ENCODE data around the gene ENDOV. TPM values are rescaled to one million over a fixed set of nuclear protein-coding genes. Genes with fewer than 3 reads are reported as not detected.

ENDOV gene
- total RNA-seq, 1 donor from 2014 or later: 22.8 TPM

GRCh38 chr17:80473701-80474100 is 58.7 kb downstream of the ENDOV start:
- peaks cover 28% of the 10 kb centered on the region for H3K27me3 Mint-ChIP-seq (ENCODE audit: low read depth)

GRCh38 chr17:80474231-80474960 is 59.4 kb downstream of the ENDOV start:
- H3K27ac Mint-ChIP-seq (ENCODE audit: unreplicated experiment): peak overlapping the region; percentile 53
- DNase-seq (ENCODE audit: low spot score): no peak

More at GRCh38 chr17:80473701-80474100, 58.7 kb downstream of the ENDOV start:
- Mint-ChIP-seq H3K27ac (ENCODE audit: unreplicated experiment) (no peak overlapping the region), H3K9me3 (ENCODE audit: low read depth) (no peaks in the 10 kb centered on the region), H3K4me3 (ENCODE audit: unreplicated experiment) (no peak overlapping the region), H3K4me1 (ENCODE audit: low read depth) (peaks cover 14% of the 10 kb centered on the region), H3K36me3 (ENCODE audit: low read depth) (peaks cover 3% of the 10 kb centered on the region)
- DNase-seq (ENCODE audit: low spot score): no peak
- no peak for TF ChIP-seq CTCF (IDR thresholded peaks at IDR 0.05)

GRCh38 chr17:80474961-80475909 is 60.3 kb downstream of the ENDOV start:
- no peak for DNase-seq (ENCODE audit: low spot score)
- Mint-ChIP-seq H3K27ac (ENCODE audit: unreplicated experiment) (peak overlapping the region; percentile 53), H3K9me3 (ENCODE audit: low read depth) (no peaks in the 10 kb centered on the region), H3K36me3 (ENCODE audit: low read depth) (peaks cover 3% of the 10 kb centered on the region), H3K4me1 (ENCODE audit: low read depth) (peaks cover 14% of the 10 kb centered on the region), H3K4me3 (ENCODE audit: unreplicated experiment) (peak overlapping the region; percentile 49), H3K27me3 (ENCODE audit: low read depth) (peaks cover 32% of the 10 kb centered on the region)
- TF ChIP-seq CTCF (IDR thresholded peaks at IDR 0.05): no peak

More at GRCh38 chr17:80474231-80474960, 59.4 kb downstream of the ENDOV start:
- peaks cover 29% of the 10 kb centered on the region for H3K27me3 Mint-ChIP-seq (ENCODE audit: low read depth)
- H3K9me3 Mint-ChIP-seq (ENCODE audit: low read depth): no peaks in the 10 kb centered on the region
- H3K36me3 Mint-ChIP-seq (ENCODE audit: low read depth): peaks cover 3% of the 10 kb centered on the region
- TF ChIP-seq CTCF (IDR thresholded peaks at IDR 0.05): peak; percentile 76
- peak overlapping the region; percentile 49 for H3K4me3 Mint-ChIP-seq (ENCODE audit: unreplicated experiment)
- H3K4me1 Mint-ChIP-seq (ENCODE audit: low read depth): peaks cover 14% of the 10 kb centered on the region

GRCh38 chr17:80475910-80476876 is 61.2 kb downstream of the ENDOV start, which contains the start of gene NPTX1:
TSS of gene NPTX1 (minus strand) at chr17:80476607. CDS start at chr17:80476446, 161 bp downstream.
- TF ChIP-seq CTCF (IDR thresholded peaks at IDR 0.05): no peak
- Mint-ChIP-seq H3K4me1 (ENCODE audit: low read depth) (peaks cover 14% of the 10 kb centered on the region), H3K36me3 (ENCODE audit: low read depth) (peaks cover 3% of the 10 kb centered on the region), H3K9me3 (ENCODE audit: low read depth) (no peaks in the 10 kb centered on the region), H3K4me3 (ENCODE audit: unreplicated experiment) (peak within 1 kb of the TSS; percentile 49), H3K27me3 (ENCODE audit: low read depth) (peaks cover 33% of the 10 kb centered on the region), H3K27ac (ENCODE audit: unreplicated experiment) (no peak within 1 kb of the TSS)
- DNase-seq (ENCODE audit: low spot score): no peak
